HG03575 (cell line): Measurements from ENCODE around the gene CSNK1D.
"Not testable (repeated sequence)": the region's sequence is repeated elsewhere in the genome, so short reads cannot be mapped to it uniquely, and the experiment has no call there.

Experiments used
- ATAC-seq: cut with Tn5 transposase; IDR thresholded peaks from one replicate; pipeline ENCODE4 v1.9.1; 2021; ENCODE audit not compliant: unreplicated experiment, insufficient number of reproducible peaks, low FRiP score; ENCODE audit errors: extremely low read depth

The CSNK1D gene

GRCh38 chr17:82257473-82257872 is 16.0 kb downstream of the CSNK1D start:
- no peak for ATAC-seq

GRCh38 chr17:82256242-82256885 is 17.1 kb downstream of the CSNK1D start:
- no peak for ATAC-seq

GRCh38 chr17:82255402-82255972 is 18.0 kb downstream of the CSNK1D start:
- ATAC-seq, result no peak

- ATAC-seq, result not testable (repeated sequence)
Observed at GRCh38 chr17:82254746-82255145, 18.8 kb downstream of the CSNK1D start.

- not testable (repeated sequence) for ATAC-seq
Observed at GRCh38 chr17:82254096-82254495, 19.4 kb downstream of the CSNK1D start.

- no peak for ATAC-seq
Observed at GRCh38 chr17:82253179-82253544, 20.3 kb downstream of the CSNK1D start.

- ATAC-seq, result no peak
Observed at GRCh38 chr17:82252511-82253178, 20.9 kb downstream of the CSNK1D start.

GRCh38 chr17:82250868-82251500 is 22.5 kb downstream of the CSNK1D start:
- ATAC-seq, result no peak

GRCh38 chr17:82249896-82250581 is 23.5 kb downstream of the CSNK1D start:
- ATAC-seq, result no peak

GRCh38 chr17:82248815-82249674 is 24.5 kb downstream of the CSNK1D start:
- ATAC-seq, result no peak

GRCh38 chr17:82247856-82248671 is 25.4 kb downstream of the CSNK1D start:
- no peak for ATAC-seq

- ATAC-seq, result no peak
Observed at GRCh38 chr17:82247182-82247823, 26.2 kb downstream of the CSNK1D start.

GRCh38 chr17:82246365-82247181 is 26.9 kb downstream of the CSNK1D start:
- no peak for ATAC-seq

GRCh38 chr17:82246040-82246364 is 27.5 kb downstream of the CSNK1D start:
- ATAC-seq, result no peak

- no peak for ATAC-seq
Observed at GRCh38 chr17:82245134-82246039, 28.1 kb downstream of the CSNK1D start.
